Measurements from ENCODE around the gene SETBP1.

The SETBP1 gene

DNA sequence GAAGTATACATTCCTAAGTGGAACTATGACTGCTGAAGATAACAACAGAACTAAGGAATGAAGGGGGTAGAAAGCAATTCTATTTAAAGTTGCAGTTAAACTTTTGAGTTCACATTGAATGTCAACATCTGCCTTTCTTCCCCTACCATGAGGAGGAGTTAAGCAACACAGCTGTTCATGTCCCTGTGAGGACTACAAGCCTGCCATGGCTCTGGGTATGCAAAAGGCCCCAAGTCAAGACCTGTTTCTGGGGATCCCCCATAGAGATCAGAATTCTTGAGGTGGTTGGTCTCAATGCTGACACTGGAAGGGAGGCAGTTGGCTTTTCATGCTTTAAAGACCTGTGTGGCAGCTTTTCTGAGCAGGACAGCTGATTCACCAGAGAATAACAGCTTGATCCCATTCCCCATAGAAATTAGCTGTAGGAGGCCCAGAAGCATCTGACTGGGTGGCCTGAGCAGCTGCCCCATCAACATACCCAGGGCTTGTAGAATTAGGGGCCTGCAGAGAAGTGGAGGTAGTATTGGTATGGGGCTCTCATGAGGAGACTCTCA is 131.0 kb downstream of the SETBP1 start:
- Histone ChIP-seq H3K79me2 (ENCODE audit: insufficient read depth, low read length) (no peaks in the 10 kb centered on the region), H3K9me2 (ENCODE audit: low read depth, low read length) (no peaks in the 10 kb centered on the region), H3K27ac (ENCODE audit: low read depth, low read length, poor library complexity, severe bottlenecking) (no peak overlapping the region)

DNA sequence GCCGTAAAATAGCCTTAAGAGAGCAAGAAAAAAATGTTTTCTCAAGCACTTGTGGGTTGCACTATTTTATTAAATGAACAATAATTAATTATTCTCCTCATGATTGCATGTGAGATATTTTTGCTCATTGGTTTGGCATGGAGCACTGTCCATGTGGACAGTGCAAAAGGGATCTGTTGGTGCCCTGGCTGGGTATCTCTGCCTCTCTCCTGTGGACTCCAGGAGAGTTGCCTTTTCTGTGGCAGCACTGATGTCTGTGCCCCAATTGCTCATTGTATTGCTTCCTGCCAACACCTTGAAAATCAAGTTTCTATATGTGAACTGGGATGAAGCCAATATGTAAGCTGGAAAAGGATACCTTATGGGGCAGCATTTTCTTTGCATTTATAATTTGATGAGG is 131.7 kb downstream of the SETBP1 start:
- H3K4me2 ChIP-seq (ENCODE audit: low read length) = no peak overlapping the region
- H3K27ac ChIP-seq (ENCODE audit: low read depth, low read length, poor library complexity, severe bottlenecking) = no peak overlapping the region
- H3K9me2 ChIP-seq (ENCODE audit: low read depth, low read length) = no peaks in the 10 kb centered on the region
- no peaks in the 10 kb centered on the region for H4K20me1 ChIP-seq (ENCODE audit: insufficient read depth, low read length)
- no peak overlapping the region for H3K4me3 ChIP-seq (ENCODE audit: low read depth, low read length, poor library complexity, severe bottlenecking)
- no peaks in the 10 kb centered on the region for H3F3A ChIP-seq (ENCODE audit: insufficient read depth, low read length)
- H3K9ac ChIP-seq (ENCODE audit: low read length) = no peak overlapping the region
- H3K27me3 ChIP-seq (ENCODE audit: insufficient read depth, low read length) = no peaks in the 10 kb centered on the region
- H3K79me2 ChIP-seq (ENCODE audit: insufficient read depth, low read length) = no peaks in the 10 kb centered on the region
- peaks cover 21% of the 10 kb centered on the region for H3K4me1 ChIP-seq (ENCODE audit: insufficient read depth, low read length, severe bottlenecking)
- no peak for TF ChIP-seq EZH2 (IDR thresholded peaks at IDR 0.05; ENCODE audit: borderline replicate concordance, low read length)
- TF ChIP-seq, protein P1, sequence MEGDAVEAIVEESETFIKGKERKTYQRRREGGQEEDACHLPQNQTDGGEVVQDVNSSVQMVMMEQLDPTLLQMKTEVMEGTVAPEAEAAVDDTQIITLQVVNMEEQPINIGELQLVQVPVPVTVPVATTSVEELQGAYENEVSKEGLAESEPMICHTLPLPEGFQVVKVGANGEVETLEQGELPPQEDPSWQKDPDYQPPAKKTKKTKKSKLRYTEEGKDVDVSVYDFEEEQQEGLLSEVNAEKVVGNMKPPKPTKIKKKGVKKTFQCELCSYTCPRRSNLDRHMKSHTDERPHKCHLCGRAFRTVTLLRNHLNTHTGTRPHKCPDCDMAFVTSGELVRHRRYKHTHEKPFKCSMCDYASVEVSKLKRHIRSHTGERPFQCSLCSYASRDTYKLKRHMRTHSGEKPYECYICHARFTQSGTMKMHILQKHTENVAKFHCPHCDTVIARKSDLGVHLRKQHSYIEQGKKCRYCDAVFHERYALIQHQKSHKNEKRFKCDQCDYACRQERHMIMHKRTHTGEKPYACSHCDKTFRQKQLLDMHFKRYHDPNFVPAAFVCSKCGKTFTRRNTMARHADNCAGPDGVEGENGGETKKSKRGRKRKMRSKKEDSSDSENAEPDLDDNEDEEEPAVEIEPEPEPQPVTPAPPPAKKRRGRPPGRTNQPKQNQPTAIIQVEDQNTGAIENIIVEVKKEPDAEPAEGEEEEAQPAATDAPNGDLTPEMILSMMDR (IDR thresholded peaks at IDR 0.05; ENCODE audit: low read length) = no peak
- 0 out of 2 replicates have a peak, but pooled peaks cover 4% of the 10 kb centered on the region for H3K36me3 ChIP-seq (ENCODE audit: insufficient read depth, low read length)
- H3K9me3 ChIP-seq (ENCODE audit: low read length) = no peaks in the 10 kb centered on the region
- no peak overlapping the region for H2AFZ ChIP-seq (ENCODE audit: low read length)

More for the DNA sequence above, 131.0 kb downstream of the SETBP1 start:
- no peak overlapping the region for H2AFZ ChIP-seq (ENCODE audit: low read length)
- peaks cover 14% of the 10 kb centered on the region for H3K4me1 ChIP-seq (ENCODE audit: insufficient read depth, low read length, severe bottlenecking)
- H3K36me3 ChIP-seq (ENCODE audit: insufficient read depth, low read length) = 0 out of 2 replicates have a peak, but pooled peaks cover 2% of the 10 kb centered on the region
- H3K4me3 ChIP-seq (ENCODE audit: low read depth, low read length, poor library complexity, severe bottlenecking) = no peak overlapping the region
- no peak for TF ChIP-seq EZH2 (IDR thresholded peaks at IDR 0.05; ENCODE audit: borderline replicate concordance, low read length)
- H3K27me3 ChIP-seq (ENCODE audit: insufficient read depth, low read length) = no peaks in the 10 kb centered on the region
- H3K9me3 ChIP-seq (ENCODE audit: low read length) = no peaks in the 10 kb centered on the region
- no peak overlapping the region for H3K9ac ChIP-seq (ENCODE audit: low read length)
- no peaks in the 10 kb centered on the region for H4K20me1 ChIP-seq (ENCODE audit: insufficient read depth, low read length)
- H3K4me2 ChIP-seq (ENCODE audit: low read length) = no peak overlapping the region
- H3F3A ChIP-seq (ENCODE audit: insufficient read depth, low read length) = no peaks in the 10 kb centered on the region

DNA sequence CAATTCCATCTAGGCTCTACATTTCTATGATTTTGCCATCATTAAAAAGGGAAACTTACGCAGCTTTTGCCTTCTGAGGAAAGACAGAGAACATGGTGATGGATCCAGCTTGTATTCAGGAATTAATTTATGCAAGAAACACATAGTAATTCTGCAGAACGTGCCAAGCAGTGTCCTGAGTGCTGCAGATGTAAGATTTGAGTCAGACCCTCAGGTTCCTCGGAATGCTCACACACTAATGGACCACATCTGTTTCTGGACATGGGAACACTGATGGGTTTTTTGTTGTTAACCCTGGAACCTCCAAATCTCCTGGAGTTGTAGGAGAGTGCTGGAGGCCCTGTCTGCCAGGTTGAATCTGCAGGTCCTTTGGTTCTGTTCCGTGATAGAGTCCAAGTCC is 132.9 kb downstream of the SETBP1 start:
- Histone ChIP-seq H3K4me2 (ENCODE audit: low read length) (no peak overlapping the region), H3K27me3 (ENCODE audit: insufficient read depth, low read length) (no peaks in the 10 kb centered on the region), H3K9me2 (ENCODE audit: low read depth, low read length) (no peaks in the 10 kb centered on the region), H3K9ac (ENCODE audit: low read length) (no peak overlapping the region), H4K20me1 (ENCODE audit: insufficient read depth, low read length) (no peaks in the 10 kb centered on the region), H2AFZ (ENCODE audit: low read length) (no peak overlapping the region), H3K9me3 (ENCODE audit: low read length) (no peaks in the 10 kb centered on the region), H3K4me1 (ENCODE audit: insufficient read depth, low read length, severe bottlenecking) (peaks cover 29% of the 10 kb centered on the region), H3K27ac (ENCODE audit: low read depth, low read length, poor library complexity, severe bottlenecking) (no peak overlapping the region), H3K4me3 (ENCODE audit: low read depth, low read length, poor library complexity, severe bottlenecking) (no peak overlapping the region), H3K36me3 (ENCODE audit: insufficient read depth, low read length) (0 out of 2 replicates have a peak, but pooled peaks cover 4% of the 10 kb centered on the region), H3K79me2 (ENCODE audit: insufficient read depth, low read length) (no peaks in the 10 kb centered on the region), H3F3A (ENCODE audit: insufficient read depth, low read length) (no peaks in the 10 kb centered on the region)
- TF ChIP-seq, protein P1 (IDR thresholded peaks at IDR 0.05; ENCODE audit: low read length) = no peak
- no peak for TF ChIP-seq EZH2 (IDR thresholded peaks at IDR 0.05; ENCODE audit: borderline replicate concordance, low read length)

DNA sequence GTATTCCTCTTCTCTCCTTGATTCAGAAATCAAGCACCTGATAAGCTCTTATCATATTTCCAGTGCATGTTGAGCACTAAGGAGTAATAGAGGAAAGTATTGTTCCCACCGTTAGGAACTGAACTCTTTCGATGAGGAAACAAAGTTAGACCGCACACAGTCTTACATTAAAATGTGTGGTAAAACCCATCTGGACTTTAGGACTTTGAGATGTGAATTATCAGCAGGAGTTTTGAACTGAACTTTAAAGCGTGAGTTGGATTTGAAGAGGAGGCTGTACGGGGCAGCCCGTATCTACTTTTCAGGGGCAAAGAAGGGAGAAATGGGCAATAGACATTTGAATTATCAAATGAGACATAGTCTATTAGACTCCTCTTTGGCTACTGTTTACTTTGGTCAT is 134.4 kb downstream of the SETBP1 start:
- 0 out of 2 replicates have a peak, but pooled peaks cover 4% of the 10 kb centered on the region for H3K36me3 ChIP-seq (ENCODE audit: insufficient read depth, low read length)
- H3K27ac ChIP-seq (ENCODE audit: low read depth, low read length, poor library complexity, severe bottlenecking) = no peak overlapping the region
- H3K4me1 ChIP-seq (ENCODE audit: insufficient read depth, low read length, severe bottlenecking) = peaks cover 37% of the 10 kb centered on the region
- H3K4me3 ChIP-seq (ENCODE audit: low read depth, low read length, poor library complexity, severe bottlenecking) = no peak overlapping the region
- H3K9ac ChIP-seq (ENCODE audit: low read length) = no peak overlapping the region
- H3K27me3 ChIP-seq (ENCODE audit: insufficient read depth, low read length) = no peaks in the 10 kb centered on the region
- no peaks in the 10 kb centered on the region for H3F3A ChIP-seq (ENCODE audit: insufficient read depth, low read length)
- H4K20me1 ChIP-seq (ENCODE audit: insufficient read depth, low read length) = no peaks in the 10 kb centered on the region
- no peaks in the 10 kb centered on the region for H3K9me3 ChIP-seq (ENCODE audit: low read length)
- H2AFZ ChIP-seq (ENCODE audit: low read length) = no peak overlapping the region
- H3K4me2 ChIP-seq (ENCODE audit: low read length) = no peak overlapping the region
- no peaks in the 10 kb centered on the region for H3K79me2 ChIP-seq (ENCODE audit: insufficient read depth, low read length)
- no peaks in the 10 kb centered on the region for H3K9me2 ChIP-seq (ENCODE audit: low read depth, low read length)
- TF ChIP-seq, protein P1 (IDR thresholded peaks at IDR 0.05; ENCODE audit: low read length) = no peak
- TF ChIP-seq EZH2 (IDR thresholded peaks at IDR 0.05; ENCODE audit: borderline replicate concordance, low read length) = no peak
